Measurements from ENCODE around the gene CIAO2B.
"Not testable (repeated sequence)": the region's sequence is repeated elsewhere in the genome, so short reads cannot be mapped to it uniquely, and the experiment has no call there.

Gene CIAO2B

DNA sequence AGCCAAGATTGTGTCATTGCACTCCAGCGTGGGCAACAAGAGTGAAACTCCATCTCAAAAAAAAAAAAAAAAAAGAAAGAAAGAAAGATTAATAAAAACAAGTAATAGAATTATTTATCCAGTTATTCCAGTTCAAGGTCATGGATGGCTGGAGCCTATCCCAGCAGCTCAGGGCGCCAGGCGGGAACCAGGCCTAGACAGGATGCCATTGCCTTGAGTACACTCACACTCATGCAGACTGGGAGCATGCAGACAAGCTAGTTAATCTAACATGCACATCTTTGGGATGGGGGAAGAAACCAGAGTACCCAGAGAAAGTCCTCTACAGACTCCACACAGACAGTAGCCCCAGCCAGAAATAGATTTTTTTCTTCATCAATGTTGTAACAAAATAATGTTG lies 36.0 kb downstream of the CIAO2B start:
- no peak overlapping the region for H3K4me3 ChIP-seq (replicated peaks; ENCODE audit: low read depth, low read length)
- TF ChIP-seq, protein P1, sequence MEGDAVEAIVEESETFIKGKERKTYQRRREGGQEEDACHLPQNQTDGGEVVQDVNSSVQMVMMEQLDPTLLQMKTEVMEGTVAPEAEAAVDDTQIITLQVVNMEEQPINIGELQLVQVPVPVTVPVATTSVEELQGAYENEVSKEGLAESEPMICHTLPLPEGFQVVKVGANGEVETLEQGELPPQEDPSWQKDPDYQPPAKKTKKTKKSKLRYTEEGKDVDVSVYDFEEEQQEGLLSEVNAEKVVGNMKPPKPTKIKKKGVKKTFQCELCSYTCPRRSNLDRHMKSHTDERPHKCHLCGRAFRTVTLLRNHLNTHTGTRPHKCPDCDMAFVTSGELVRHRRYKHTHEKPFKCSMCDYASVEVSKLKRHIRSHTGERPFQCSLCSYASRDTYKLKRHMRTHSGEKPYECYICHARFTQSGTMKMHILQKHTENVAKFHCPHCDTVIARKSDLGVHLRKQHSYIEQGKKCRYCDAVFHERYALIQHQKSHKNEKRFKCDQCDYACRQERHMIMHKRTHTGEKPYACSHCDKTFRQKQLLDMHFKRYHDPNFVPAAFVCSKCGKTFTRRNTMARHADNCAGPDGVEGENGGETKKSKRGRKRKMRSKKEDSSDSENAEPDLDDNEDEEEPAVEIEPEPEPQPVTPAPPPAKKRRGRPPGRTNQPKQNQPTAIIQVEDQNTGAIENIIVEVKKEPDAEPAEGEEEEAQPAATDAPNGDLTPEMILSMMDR (IDR thresholded peaks at IDR 0.05; ENCODE audit: low read length, missing control alignments): no peak
- DNase-seq (ENCODE audit: low read depth): no peak

DNA sequence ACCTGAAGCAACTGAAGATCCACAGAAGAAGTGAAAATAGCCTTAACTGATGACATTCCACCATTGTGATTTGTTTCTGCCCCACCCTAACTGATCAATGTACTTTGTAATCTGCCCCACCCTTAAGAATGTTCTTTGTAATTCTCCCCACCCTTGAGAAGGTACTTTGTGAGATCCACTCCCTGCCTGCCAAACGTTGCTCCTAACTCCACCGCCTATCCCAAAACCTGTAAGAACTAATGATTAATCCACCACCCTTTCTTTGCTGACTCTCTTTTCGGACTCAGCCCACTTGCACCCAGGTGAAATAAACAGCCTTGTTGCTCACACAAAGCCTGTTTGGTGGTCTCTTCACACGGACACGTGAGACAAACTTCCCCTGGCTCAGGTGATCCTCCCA lies 37.5 kb downstream of the CIAO2B start:
- not testable (repeated sequence) for DNase-seq (ENCODE audit: low read depth)

GRCh38 chr16:66895999-66896398 lies 38.2 kb downstream of the CIAO2B start:
- no peak for DNase-seq (ENCODE audit: low read depth)
- H3K4me3 ChIP-seq (replicated peaks; ENCODE audit: low read depth, low read length): no peak overlapping the region
- TF ChIP-seq, protein P1 (IDR thresholded peaks at IDR 0.05; ENCODE audit: low read length, missing control alignments): no peak

More for the DNA sequence above, 37.5 kb downstream of the CIAO2B start:
- not testable (repeated sequence) for H3K4me3 ChIP-seq (replicated peaks; ENCODE audit: low read depth, low read length)

DNA sequence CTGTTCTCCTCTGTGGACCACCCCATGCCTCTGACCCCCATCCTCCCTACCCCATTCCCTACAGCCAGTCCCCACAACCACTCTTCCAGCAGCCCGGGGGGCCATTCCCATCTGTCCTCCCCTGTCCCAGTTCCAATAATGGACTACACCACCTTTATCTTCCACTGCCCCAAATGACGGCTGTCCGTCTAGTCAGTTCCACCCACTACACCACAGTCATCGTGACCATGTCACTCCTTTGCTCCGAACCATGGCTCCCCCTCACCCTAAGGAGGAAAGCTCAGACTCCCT lies 38.6 kb downstream of the CIAO2B start:
- TF ChIP-seq, protein P1 (IDR thresholded peaks at IDR 0.05; ENCODE audit: low read length, missing control alignments): no peak
- no peak for DNase-seq (ENCODE audit: low read depth)
- no peak overlapping the region for H3K4me3 ChIP-seq (replicated peaks; ENCODE audit: low read depth, low read length)

DNA sequence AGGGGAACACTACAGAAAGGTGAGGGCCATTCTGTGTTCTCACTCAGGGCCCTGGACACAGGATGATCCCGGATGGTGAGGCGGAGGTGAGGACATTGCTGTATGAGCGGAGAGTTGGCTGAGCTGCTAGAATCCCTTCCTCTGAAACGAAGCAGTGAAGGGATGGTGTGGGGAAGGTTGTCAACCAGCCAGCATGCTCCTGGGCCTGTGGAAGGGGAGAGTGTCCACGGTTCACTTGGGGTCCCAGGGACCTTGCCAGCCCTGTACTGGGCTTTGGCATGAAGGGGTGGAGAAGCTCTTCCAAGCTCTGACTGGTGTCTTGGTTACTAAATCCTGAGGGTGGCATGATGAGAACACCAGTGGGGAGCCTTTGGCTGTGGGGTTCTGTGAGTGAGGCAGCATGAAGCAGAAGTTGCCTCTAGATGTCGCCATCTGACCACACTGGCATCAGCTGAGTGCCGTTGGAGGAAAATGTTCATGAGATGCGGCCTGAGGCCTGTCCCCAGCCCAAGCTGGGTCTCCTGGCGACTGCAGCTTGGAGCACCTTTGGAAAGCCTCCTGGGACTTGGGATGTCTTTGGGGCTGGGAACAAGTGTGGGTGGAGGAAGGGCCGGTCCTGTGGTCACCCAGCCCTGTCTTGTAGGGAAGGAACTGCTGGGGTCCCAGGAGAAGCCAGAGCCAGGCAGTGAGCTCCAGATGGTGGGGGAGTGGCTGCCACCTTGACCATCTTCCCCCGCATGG lies 39.1 kb downstream of the CIAO2B start:
- TF ChIP-seq, protein P1 (IDR thresholded peaks at IDR 0.05; ENCODE audit: low read length, missing control alignments): peak; percentile 86
- H3K4me3 ChIP-seq (replicated peaks; ENCODE audit: low read depth, low read length): no peak overlapping the region
- peak; percentile 84 for DNase-seq (ENCODE audit: low read depth)

DNA sequence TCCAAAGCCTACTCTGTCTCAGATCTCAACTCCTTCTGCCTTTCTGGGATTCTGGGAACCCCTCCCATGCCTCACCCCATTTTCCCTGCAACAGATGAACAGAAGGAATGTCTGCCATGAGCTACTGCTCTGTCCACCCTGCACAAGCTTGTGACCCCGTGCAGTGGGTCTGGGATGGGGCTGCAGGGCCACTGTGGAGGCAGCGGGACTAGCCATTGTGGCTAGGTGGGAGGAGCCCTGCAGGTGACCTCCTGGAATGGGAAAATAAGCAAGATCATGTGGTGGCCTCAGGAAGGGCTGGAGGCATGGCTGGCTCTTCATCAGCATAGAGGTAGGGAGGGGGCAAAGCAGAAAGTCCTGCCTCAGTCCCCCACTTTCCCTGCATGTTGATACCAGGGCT lies 40.1 kb downstream of the CIAO2B start:
- no peak overlapping the region for H3K4me3 ChIP-seq (replicated peaks; ENCODE audit: low read depth, low read length)
- DNase-seq (ENCODE audit: low read depth): no peak
- TF ChIP-seq, protein P1 (IDR thresholded peaks at IDR 0.05; ENCODE audit: low read length, missing control alignments): no peak

DNA sequence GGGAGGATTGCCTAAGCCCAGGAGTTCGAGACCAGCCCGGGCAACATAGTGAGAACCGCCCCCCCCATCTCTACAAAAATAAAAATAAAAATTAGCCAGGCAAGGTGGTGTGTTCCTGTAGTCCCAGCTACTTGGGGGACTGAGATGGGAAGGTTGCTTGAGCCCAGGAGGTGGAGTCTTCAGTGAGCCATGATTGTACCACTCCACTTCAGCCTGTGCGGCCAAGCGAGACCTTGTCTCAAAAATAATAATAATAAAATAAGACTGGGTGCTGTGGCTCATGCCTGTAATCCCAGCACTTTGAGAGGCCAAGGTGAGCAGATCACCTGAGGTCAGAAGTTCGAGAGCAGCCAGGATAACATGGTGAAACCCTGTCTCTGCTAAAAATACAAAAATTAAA lies 42.4 kb downstream of the CIAO2B start:
- TF ChIP-seq, protein P1 (IDR thresholded peaks at IDR 0.05; ENCODE audit: low read length, missing control alignments): no peak
- DNase-seq (ENCODE audit: low read depth): no peak
- no peak overlapping the region for H3K4me3 ChIP-seq (replicated peaks; ENCODE audit: low read depth, low read length)
